Panc1 (cell line): ENCODE data around the gene MOCS1. TPM values are rescaled to one million over a fixed set of nuclear protein-coding genes. Genes with fewer than 3 reads are reported as not detected.

Source experiments
- ATAC-seq: fragments of 200-7000 bp; cut with Tn5 transposase; 2 replicates; pipeline ENCODE4 v1.9.1; 2020; ENCODE audit warnings: mild to moderate bottlenecking, moderate library complexity
- BruUV-seq: library from RNA; stranded (reverse); fragments of 400-500 nt; replicated peaks from 2 replicates; lab custom pipeline; 2021; lab: Mats Ljungman, UMichigan
- CTCF ChIA-PET: fragments of 300-600 bp; sonication (Branson Sonifier 250); formaldehyde crosslinking; loops from one replicate; lab custom pipeline; 2022; ENCODE audit warnings: antibody characterized with exemption; lab: Charles Lee
- POLR2A ChIA-PET: fragments of 300-600 bp; sonication (Branson Sonifier 250); formaldehyde crosslinking; loops from one replicate; lab custom pipeline; 2022; ENCODE audit warnings: antibody characterized with exemption; lab: Charles Lee
- DNase-seq: peaks from one replicate; pipeline ENCODE4 v3.0.0-alpha.2; 2010; ENCODE audit warnings: low read depth, low spot score
- H3K27ac ChIP-seq: 2 replicates; pipeline ENCODE4 v1.5.1; 2011; ENCODE audit warnings: mild to moderate bottlenecking, low read length, inconsistent platforms
- H3K27me3 ChIP-seq: fragments of 200-500 bp; sonication (Bioruptor generic); 2 replicates; pipeline ENCODE4 v1.6.0; 2014; ENCODE audit warnings: low read length, inconsistent platforms; ENCODE audit not compliant: control insufficient read depth, insufficient read depth
- H3K36me3 ChIP-seq: fragments of 200-500 bp; sonication (Bioruptor generic); 2 replicates; pipeline ENCODE4 v1.5.1; 2014; ENCODE audit warnings: inconsistent platforms, mild to moderate bottlenecking, low read length, moderate library complexity; ENCODE audit not compliant: control insufficient read depth, insufficient read depth
- H3K4me1 ChIP-seq: 2 replicates; pipeline ENCODE4 v1.5.1; 2011; ENCODE audit warnings: inconsistent platforms, mild to moderate bottlenecking, low read length, moderate library complexity; ENCODE audit not compliant: control insufficient read depth, insufficient read depth
- H3K4me3 ChIP-seq, 2 experiments: 2 replicates each; pipeline ENCODE4 v1.5.1; 2011 to 2012; ENCODE audit warnings: low read depth in 2 of 2, low read length in 2 of 2, mild to moderate bottlenecking in 2 of 2, inconsistent platforms in 1 of 2, moderate library complexity in 1 of 2
- H3K9me3 ChIP-seq: fragments of 200-500 bp; sonication (Bioruptor generic); 2 replicates; pipeline ENCODE4 v1.5.1; 2014; ENCODE audit warnings: low read depth, mild to moderate bottlenecking, inconsistent platforms, low read length, moderate library complexity; ENCODE audit not compliant: control insufficient read depth, insufficient read depth
- REST ChIP-seq, 2 experiments: IDR thresholded peaks; 2 replicates each; pipeline ENCODE4 v1.6.1; 2011 to 2012; ENCODE audit warnings: low read depth in 2 of 2, control low read depth in 1 of 2, low read length in 1 of 2, mild to moderate bottlenecking in 1 of 2, moderate library complexity in 1 of 2; ENCODE audit not compliant: insufficient read depth in 1 of 2
- in situ Hi-C: cut with HindIII; loops from 2 replicates; pipeline ENCODE4 v1.10.0; 2016; ENCODE audit warnings: low sequenced_read_pairs, low pct_unique_long_range_greater_than_20kb
- intact Hi-C: fragments of 100-400 bp; cut with micrococcal nuclease; formaldehyde crosslinking; loops from one replicate; pipeline ENCODE4 v1.10.0; 2022; ENCODE audit not compliant: unreplicated experiment
- total RNA-seq: library from RNA; stranded (reverse); gene quantifications from one replicate; pipeline ENCODE4 v1.2.1, GENCODE V29; 2021; ENCODE audit not compliant: unreplicated experiment
- TF ChIP-seq, protein P1 (sequence below): fragments of 450-650 bp; IDR thresholded peaks from 2 replicates; pipeline ENCODE4 v1.5.1; 2017; ENCODE audit warnings: mild to moderate bottlenecking

The MOCS1 gene
- total RNA-seq, 1 experiment from 2014 or later, result 0.98 TPM

DNA sequence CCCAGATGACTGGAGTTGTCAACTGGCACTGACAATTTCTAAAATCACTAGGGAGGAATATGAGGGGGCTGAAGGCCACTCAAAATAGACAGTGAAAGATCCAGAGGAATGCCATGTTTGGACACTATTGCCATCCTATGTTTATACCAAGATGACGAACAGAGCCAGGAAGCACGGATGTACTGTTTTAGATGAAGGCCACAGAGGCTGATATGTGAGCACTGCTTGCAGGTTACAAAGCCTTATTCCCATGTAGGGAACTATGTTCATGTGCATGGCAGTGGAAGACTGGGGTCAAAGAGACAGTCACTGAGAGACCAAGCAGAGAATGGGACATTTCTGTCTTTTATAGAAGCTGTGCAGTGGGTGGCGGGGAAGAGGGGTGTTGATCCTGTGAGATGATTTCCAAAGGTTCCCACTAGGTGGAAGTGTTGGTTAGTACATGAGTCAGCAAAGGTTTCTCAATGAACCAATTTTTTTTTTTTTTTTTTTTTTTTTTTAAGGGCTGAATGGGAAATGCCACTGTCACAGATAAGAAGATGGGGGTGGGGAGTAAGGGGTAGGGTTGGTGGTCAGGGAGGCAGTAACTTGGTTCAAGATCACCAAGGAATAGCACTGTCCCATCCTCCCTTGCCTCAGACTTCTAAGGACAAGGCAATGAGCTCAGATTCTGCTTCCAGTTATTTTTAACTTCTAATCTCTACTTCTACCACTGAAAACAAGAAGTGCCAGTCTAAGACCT, 46.7 kb upstream of the MOCS1 start:
- ChIA-PET POLR2A (no interaction called here), CTCF (interaction anchor here (0.6 to 0.7 kb wide), 9 partner anchors 11 to 900 kb away, joined by 3 to 14 read pairs (median 6); no protein-coding TSS in a partner anchor)
- in situ Hi-C loops (no loop called here), intact Hi-C loops (loop anchor here (5.0 kb wide), 1 partner anchor 326 kb away; no protein-coding TSS in a partner anchor)
- Histone ChIP-seq H3K9me3 (no peaks in the 10 kb centered on the region), H3K27ac (no peak overlapping the region), H3K27me3 (no peaks in the 10 kb centered on the region; the same call in 1 of the 2 replicates), H3K36me3 (no peaks in the 10 kb centered on the region), H3K4me1 (no peaks in the 10 kb centered on the region), H3K4me3 (no peak overlapping the region)
- peak; percentile 65; the same call in 1 of the 2 replicates for ATAC-seq
- no TSS peak for BruUV-seq
- no peak for DNase-seq
- no peak for TF ChIP-seq REST (IDR thresholded peaks at IDR 0.05; ENCODE audit: insufficient read depth in 1 of 2, low read depth in 2 of 2, low read length in 1 of 2)
- TF ChIP-seq, protein P1, sequence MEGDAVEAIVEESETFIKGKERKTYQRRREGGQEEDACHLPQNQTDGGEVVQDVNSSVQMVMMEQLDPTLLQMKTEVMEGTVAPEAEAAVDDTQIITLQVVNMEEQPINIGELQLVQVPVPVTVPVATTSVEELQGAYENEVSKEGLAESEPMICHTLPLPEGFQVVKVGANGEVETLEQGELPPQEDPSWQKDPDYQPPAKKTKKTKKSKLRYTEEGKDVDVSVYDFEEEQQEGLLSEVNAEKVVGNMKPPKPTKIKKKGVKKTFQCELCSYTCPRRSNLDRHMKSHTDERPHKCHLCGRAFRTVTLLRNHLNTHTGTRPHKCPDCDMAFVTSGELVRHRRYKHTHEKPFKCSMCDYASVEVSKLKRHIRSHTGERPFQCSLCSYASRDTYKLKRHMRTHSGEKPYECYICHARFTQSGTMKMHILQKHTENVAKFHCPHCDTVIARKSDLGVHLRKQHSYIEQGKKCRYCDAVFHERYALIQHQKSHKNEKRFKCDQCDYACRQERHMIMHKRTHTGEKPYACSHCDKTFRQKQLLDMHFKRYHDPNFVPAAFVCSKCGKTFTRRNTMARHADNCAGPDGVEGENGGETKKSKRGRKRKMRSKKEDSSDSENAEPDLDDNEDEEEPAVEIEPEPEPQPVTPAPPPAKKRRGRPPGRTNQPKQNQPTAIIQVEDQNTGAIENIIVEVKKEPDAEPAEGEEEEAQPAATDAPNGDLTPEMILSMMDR, result peak; percentile 59

- ChIA-PET POLR2A (no interaction called here), CTCF (no interaction called here)
Measured at GRCh38 chr6:39979461-39980328, 45.4 kb upstream of the MOCS1 start.

More at GRCh38 chr6:39979461-39980328, 45.4 kb upstream of the MOCS1 start:
- DNase-seq (no peak), ATAC-seq (no peak)
- no peak overlapping the region for H3K27ac ChIP-seq
- H3K4me3 ChIP-seq, result no peak overlapping the region
- no peak for TF ChIP-seq REST (IDR thresholded peaks at IDR 0.05; ENCODE audit: insufficient read depth in 1 of 2, low read depth in 2 of 2, low read length in 1 of 2)
- H3K36me3 ChIP-seq, result no peaks in the 10 kb centered on the region
- no peaks in the 10 kb centered on the region for H3K9me3 ChIP-seq
- BruUV-seq, result no TSS peak
- H3K27me3 ChIP-seq, result no peaks in the 10 kb centered on the region; the same call in 1 of the 2 replicates
- intact Hi-C loops (loop anchor here (5.0 kb wide), 1 partner anchor 328 kb away; no protein-coding TSS in a partner anchor), in situ Hi-C loops (no loop called here)
- no peaks in the 10 kb centered on the region for H3K4me1 ChIP-seq
